SK-N-SH (cell line): ENCODE results near the gene ADPRH. TPM values are rescaled to one million over a fixed set of nuclear protein-coding genes. Genes with fewer than 3 reads are reported as not detected.

Experiments
- CTCF ChIA-PET: fragments of 300-600, 350-600 bp; formaldehyde crosslinking; extraction: SDS; loops from one replicate; lab custom pipeline; 2021; lab: Yijun Ruan, JAX
- POLR2A ChIA-PET: fragments of 350-600 bp; sonication (Branson Sonifier 250); formaldehyde crosslinking; extraction: SDS; loops from one replicate; lab custom pipeline; 2020; ENCODE audit warnings: antibody characterized with exemption, inconsistent platforms; lab: Yijun Ruan, JAX
- DNase-seq: peaks from one replicate; pipeline ENCODE4 v3.0.0; 2012
- H2AFZ ChIP-seq: fragments of 200-600 bp; sonication (generic); 2 replicates; pipeline ENCODE4 v1.8.1; 2016; ENCODE audit warnings: antibody characterized with exemption, mild to moderate bottlenecking, low read depth
- H3F3A ChIP-seq: fragments of 200-600 bp; sonication (generic); replicated peaks from 2 replicates; pipeline ENCODE3; 2016; ENCODE audit warnings: antibody characterized with exemption, mild to moderate bottlenecking; ENCODE audit not compliant: insufficient read depth
- H3K27ac ChIP-seq, 2 experiments: fragments of 200-500 bp in 1 of 2; fragments of 200-600 bp in 1 of 2; sonication (Bioruptor generic) in 1 of 2; sonication (generic), shearing (Covaris generic) in 1 of 2; 2 replicates each; pipeline versions ENCODE4 v1.5.1 to v1.6.1; 2014 to 2016; ENCODE audit warnings: low read depth in 2 of 2, inconsistent platforms in 1 of 2, low read length in 1 of 2, mild to moderate bottlenecking in 1 of 2, mixed read lengths in 1 of 2
- H3K27me3 ChIP-seq: fragments of 200-600 bp; sonication (generic), shearing (Covaris generic); 2 replicates; pipeline ENCODE4 v1.6.1; 2016; ENCODE audit warnings: mixed run types; ENCODE audit not compliant: insufficient read depth
- H3K36me3 ChIP-seq, 2 experiments: fragments of 200-500 bp in 1 of 2; fragments of 200-600 bp in 1 of 2; sonication (Bioruptor generic) in 1 of 2; sonication (generic) in 1 of 2; replicated peaks in 1 of 2; 2 replicates each; pipeline versions ENCODE3 to v1.5.1; 2014 to 2016; ENCODE audit warnings: low read length in 1 of 2, mild to moderate bottlenecking in 1 of 2; ENCODE audit not compliant: insufficient read depth in 2 of 2, control insufficient read depth in 1 of 2
- H3K4me1 ChIP-seq, 2 experiments: fragments of 200-500 bp in 1 of 2; fragments of 200-600 bp in 1 of 2; sonication (Bioruptor generic) in 1 of 2; sonication (generic), shearing (Covaris generic) in 1 of 2; 2 replicates each; pipeline versions ENCODE4 v1.5.1 to v1.6.1; 2014 to 2016; ENCODE audit warnings: low read depth in 1 of 2, low read length in 1 of 2, mixed run types in 1 of 2; ENCODE audit not compliant: insufficient read depth in 2 of 2, control insufficient read depth in 1 of 2
- H3K4me2 ChIP-seq: fragments of 200-600 bp; sonication (generic), shearing (Covaris generic); 2 replicates; pipeline ENCODE4 v1.6.1; 2017; ENCODE audit warnings: mixed run types
- H3K4me3 ChIP-seq, 2 experiments: fragments of 200-500 bp in 1 of 2; fragments of 200-600 bp in 1 of 2; sonication (Bioruptor generic) in 1 of 2; sonication (generic), shearing (Covaris generic) in 1 of 2; 2 replicates each; pipeline versions ENCODE4 v1.5.1 to v1.8.1; 2014 to 2016; ENCODE audit warnings: low read depth in 2 of 2, inconsistent platforms in 1 of 2, low read length in 1 of 2, mild to moderate bottlenecking in 1 of 2, mixed read lengths in 1 of 2, moderate library complexity in 1 of 2
- H3K79me2 ChIP-seq: fragments of 200-600 bp; sonication (generic); 2 replicates; pipeline ENCODE4 v1.8.1; 2017; ENCODE audit warnings: mild to moderate bottlenecking; ENCODE audit not compliant: insufficient read depth
- H3K9ac ChIP-seq: fragments of 200-600 bp; sonication (generic); 2 replicates; pipeline ENCODE4 v1.6.1; 2017; ENCODE audit warnings: mixed run types
- H3K9me2 ChIP-seq: fragments of 200-600 bp; sonication (generic); 2 replicates; pipeline ENCODE4 v1.6.1; 2017; ENCODE audit warnings: mixed run types
- H3K9me3 ChIP-seq: fragments of 200-600 bp; sonication (generic); 2 replicates; pipeline ENCODE4 v1.6.1; 2017; ENCODE audit warnings: mixed run types, mild to moderate bottlenecking, moderate library complexity
- H4K20me1 ChIP-seq: fragments of 200-600 bp; sonication (generic); 2 replicates; pipeline ENCODE4 v1.6.1; 2017; ENCODE audit warnings: mild to moderate bottlenecking, mixed run types; ENCODE audit not compliant: insufficient read depth
- ELF1 ChIP-seq: IDR thresholded peaks from 2 replicates; pipeline ENCODE4 v1.4.0; 2012
- GABPA ChIP-seq: IDR thresholded peaks from 2 replicates; pipeline ENCODE4 v1.4.0; 2012; ENCODE audit warnings: low read depth, mild to moderate bottlenecking
- NFIC ChIP-seq: IDR thresholded peaks from 2 replicates; pipeline ENCODE4 v1.4.0; 2012; ENCODE audit warnings: borderline replicate concordance
- NRF1 ChIP-seq: IDR thresholded peaks from 2 replicates; pipeline ENCODE4 v1.6.1; 2012; ENCODE audit warnings: low read depth, mild to moderate bottlenecking, low read length
- POLR2AphosphoS5 ChIP-seq: IDR thresholded peaks from 2 replicates; pipeline ENCODE4 v1.6.1; 2012; ENCODE audit warnings: low read depth, low read length
- RFX5 ChIP-seq: IDR thresholded peaks from 2 replicates; pipeline ENCODE4 v1.6.1; 2012; ENCODE audit warnings: mild to moderate bottlenecking, improper control_type of control experiment, low read length
- RXRA ChIP-seq: IDR thresholded peaks from 2 replicates; pipeline ENCODE4 v1.4.0; 2012; ENCODE audit warnings: low read depth, mild to moderate bottlenecking, borderline replicate concordance
- SIN3A ChIP-seq: IDR thresholded peaks from 2 replicates; pipeline ENCODE4 v1.6.1; 2012; ENCODE audit warnings: low read depth, mild to moderate bottlenecking, low read length, moderate library complexity, borderline replicate concordance
- TAF1 ChIP-seq: IDR thresholded peaks from 2 replicates; pipeline ENCODE4 v1.6.1; 2012; ENCODE audit warnings: low read depth, mild to moderate bottlenecking, low read length, moderate library complexity, borderline replicate concordance
- TCF12 ChIP-seq: IDR thresholded peaks from 2 replicates; pipeline ENCODE4 v1.4.0; 2012
- WGBS: methylation state at CpG from one replicate; pipeline ENCODE4 v1.1.6; 2017; ENCODE audit warnings: low lambda C conversion rate; 5-methylcytosine and 5-hydroxymethylcytosine counted together
- polyA plus RNA-seq, 3 experiments: library from polyadenylated mRNA; depleted of rRNA; stranded (reverse); fragments of >200 nt; gene quantifications; 2 replicates each; pipeline ENCODE4 v1.2.3, GENCODE V29; 2012
- TF ChIP-seq, protein P1 (sequence below): IDR thresholded peaks from 2 replicates; pipeline ENCODE4 v1.4.0; 2012; ENCODE audit warnings: low read depth, borderline replicate concordance
- TF ChIP-seq, protein P2 (sequence below): fragments of 150-350 bp; IDR thresholded peaks from 2 replicates; pipeline ENCODE4 v1.6.1; 2017; ENCODE audit warnings: antibody characterized with exemption, low read length, low read depth, borderline replicate concordance
- TF ChIP-seq, protein P3 (sequence below): IDR thresholded peaks from 2 replicates; pipeline ENCODE4 v1.4.0; 2012; ENCODE audit warnings: low read depth
- TF ChIP-seq, protein P4 (sequence below): IDR thresholded peaks from 2 replicates; pipeline ENCODE4 v1.4.0; 2012; ENCODE audit warnings: low read depth, borderline replicate concordance

Gene ADPRH
- polyA plus RNA-seq, 1 of the 3 experiments (the other 2 are of a cell fraction), result not detected

DNA sequence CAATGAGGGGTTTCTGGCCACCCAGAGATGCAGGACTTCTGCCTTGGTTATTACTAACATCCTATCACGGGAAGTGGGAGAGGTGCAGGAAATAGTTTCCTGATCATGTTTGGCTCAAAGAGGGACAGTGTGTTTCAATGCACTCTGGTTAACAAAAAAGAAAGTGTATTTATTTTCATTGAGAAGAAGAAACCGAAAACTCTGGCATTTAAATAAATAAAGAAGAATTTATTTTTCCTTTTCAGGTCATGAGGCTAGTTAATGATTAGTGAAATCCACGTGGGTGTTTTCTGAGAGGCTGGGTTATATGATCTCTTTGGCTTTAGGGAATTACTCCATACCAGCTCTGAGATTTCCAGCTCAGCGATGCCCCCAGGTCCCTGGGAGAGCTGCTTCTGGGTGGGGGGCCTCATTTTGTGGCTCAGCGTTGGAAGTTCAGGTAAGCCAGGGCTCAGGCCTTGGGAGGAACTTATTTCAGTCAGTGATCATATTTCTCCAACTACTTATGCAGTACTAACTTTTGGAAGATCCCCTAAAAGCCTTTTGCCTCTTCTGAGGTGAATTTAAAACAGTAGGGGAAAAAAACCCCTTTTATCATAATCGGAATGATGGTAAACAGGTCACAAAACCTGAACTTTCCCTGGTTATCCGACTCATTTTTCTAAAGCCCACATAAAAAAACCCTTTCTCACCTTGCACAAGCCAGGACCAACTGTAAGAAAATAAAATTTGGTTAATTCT lies 18.4 kb downstream of the ADPRH start, which contains the start of gene PLA1A (continued):
- no peak for TF ChIP-seq RFX5
- TF ChIP-seq, protein P1, sequence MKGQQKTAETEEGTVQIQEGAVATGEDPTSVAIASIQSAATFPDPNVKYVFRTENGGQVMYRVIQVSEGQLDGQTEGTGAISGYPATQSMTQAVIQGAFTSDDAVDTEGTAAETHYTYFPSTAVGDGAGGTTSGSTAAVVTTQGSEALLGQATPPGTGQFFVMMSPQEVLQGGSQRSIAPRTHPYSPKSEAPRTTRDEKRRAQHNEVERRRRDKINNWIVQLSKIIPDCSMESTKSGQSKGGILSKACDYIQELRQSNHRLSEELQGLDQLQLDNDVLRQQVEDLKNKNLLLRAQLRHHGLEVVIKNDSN, result no peak
- no peak for TF ChIP-seq TAF1

GRCh38 chr3:119598410-119599098 lies 19.3 kb downstream of the ADPRH start:
- H3K36me3 ChIP-seq, result no peaks in the 10 kb centered on the region
- H3K27ac ChIP-seq, result no peak overlapping the region
- POLR2A ChIA-PET, result no interaction called here
- H3K4me2 ChIP-seq, result no peak overlapping the region
- no peaks in the 10 kb centered on the region for H3F3A ChIP-seq
- no peaks in the 10 kb centered on the region for H3K27me3 ChIP-seq
- no peaks in the 10 kb centered on the region for H3K9me2 ChIP-seq
- H3K9ac ChIP-seq, result no peak overlapping the region
- TF ChIP-seq TAF1 (no peak), ELF1 (no peak), SIN3A (no peak), RXRA (no peak), GABPA (no peak), TCF12 (no peak), NFIC (no peak), NRF1 (no peak), POLR2AphosphoS5 (no peak)
- TF ChIP-seq, protein P2, sequence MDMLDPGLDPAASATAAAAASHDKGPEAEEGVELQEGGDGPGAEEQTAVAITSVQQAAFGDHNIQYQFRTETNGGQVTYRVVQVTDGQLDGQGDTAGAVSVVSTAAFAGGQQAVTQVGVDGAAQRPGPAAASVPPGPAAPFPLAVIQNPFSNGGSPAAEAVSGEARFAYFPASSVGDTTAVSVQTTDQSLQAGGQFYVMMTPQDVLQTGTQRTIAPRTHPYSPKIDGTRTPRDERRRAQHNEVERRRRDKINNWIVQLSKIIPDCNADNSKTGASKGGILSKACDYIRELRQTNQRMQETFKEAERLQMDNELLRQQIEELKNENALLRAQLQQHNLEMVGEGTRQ, result no peak
- TF ChIP-seq, protein P1, result no peak
- TF ChIP-seq, protein P3, sequence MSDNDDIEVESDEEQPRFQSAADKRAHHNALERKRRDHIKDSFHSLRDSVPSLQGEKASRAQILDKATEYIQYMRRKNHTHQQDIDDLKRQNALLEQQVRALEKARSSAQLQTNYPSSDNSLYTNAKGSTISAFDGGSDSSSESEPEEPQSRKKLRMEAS, result no peak
- TF ChIP-seq, protein P4, sequence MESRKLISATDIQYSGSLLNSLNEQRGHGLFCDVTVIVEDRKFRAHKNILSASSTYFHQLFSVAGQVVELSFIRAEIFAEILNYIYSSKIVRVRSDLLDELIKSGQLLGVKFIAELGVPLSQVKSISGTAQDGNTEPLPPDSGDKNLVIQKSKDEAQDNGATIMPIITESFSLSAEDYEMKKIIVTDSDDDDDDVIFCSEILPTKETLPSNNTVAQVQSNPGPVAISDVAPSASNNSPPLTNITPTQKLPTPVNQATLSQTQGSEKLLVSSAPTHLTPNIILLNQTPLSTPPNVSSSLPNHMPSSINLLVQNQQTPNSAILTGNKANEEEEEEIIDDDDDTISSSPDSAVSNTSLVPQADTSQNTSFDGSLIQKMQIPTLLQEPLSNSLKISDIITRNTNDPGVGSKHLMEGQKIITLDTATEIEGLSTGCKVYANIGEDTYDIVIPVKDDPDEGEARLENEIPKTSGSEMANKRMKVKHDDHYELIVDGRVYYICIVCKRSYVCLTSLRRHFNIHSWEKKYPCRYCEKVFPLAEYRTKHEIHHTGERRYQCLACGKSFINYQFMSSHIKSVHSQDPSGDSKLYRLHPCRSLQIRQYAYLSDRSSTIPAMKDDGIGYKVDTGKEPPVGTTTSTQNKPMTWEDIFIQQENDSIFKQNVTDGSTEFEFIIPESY, result no peak
- TF ChIP-seq, all 33 proteins: peak for 0
- no peaks in the 10 kb centered on the region for H3K9me3 ChIP-seq
- H3K4me1 ChIP-seq, result peaks cover 0 to 24% of the 10 kb centered on the region in 2 experiments; a peak in 1 of 4 replicates
- 96% methylated on average over 1 of the region's 1 CpG for WGBS
- no peak for DNase-seq
- H3K79me2 ChIP-seq, result no peaks in the 10 kb centered on the region
- CTCF ChIA-PET, result interaction anchor here (1.5 to 2.4 kb wide), 2 partner anchors 10 to 82 kb away, joined by 3 to 8 read pairs; no protein-coding TSS in a partner anchor
- no peaks in the 10 kb centered on the region for H4K20me1 ChIP-seq
- H2AFZ ChIP-seq, result no peak overlapping the region
- H3K4me3 ChIP-seq, result no peak overlapping the region
